ENCODE results near the gene GRIN3B. TPM values are rescaled to one million over a fixed set of nuclear protein-coding genes. Genes with fewer than 3 reads are reported as not detected.

The GRIN3B gene
- total and polyA plus RNA-seq, 9 of the 15 experiments (the other 6 are each of a cell fraction or from before 2014, with no cell fraction given) = 0.06 to 0.95 (median 0.19) TPM; not detected in 6

GRCh38 chr19:984165-984967 lies 15.9 kb upstream of the GRIN3B start, which contains the start of gene WDR18 (continued):
- TF ChIP-seq SRSF9 (IDR thresholded peaks at IDR 0.05; ENCODE audit: borderline replicate concordance, low read depth, low read length) = no peak
- TF ChIP-seq ZNF551 (CRISPR knock-in tag; IDR thresholded peaks at IDR 0.05) = no peak
- TF ChIP-seq MTF1 (CRISPR knock-in tag; IDR thresholded peaks at IDR 0.05; ENCODE audit: borderline replicate concordance) = no peak
- TF ChIP-seq LCOR (CRISPR knock-in tag; IDR thresholded peaks at IDR 0.05) = peak; percentile 90
- no peak for TF ChIP-seq PYGO2 (tag; IDR thresholded peaks at IDR 0.05)
- TF ChIP-seq MTA1 (IDR thresholded peaks at IDR 0.05; ENCODE audit: borderline replicate concordance) = peak; percentile 97
- no peak for TF ChIP-seq MCM5 (IDR thresholded peaks at IDR 0.05; ENCODE audit: low read depth)
- TF ChIP-seq HLTF (IDR thresholded peaks at IDR 0.05) = 0 out of 2 replicates have a peak, but pooled peaks have one; percentile 28
- no peak for TF ChIP-seq ZKSCAN8 (CRISPR knock-in tag; IDR thresholded peaks at IDR 0.05)
- no peak for TF ChIP-seq IRF2 (CRISPR knock-in tag; IDR thresholded peaks at IDR 0.05)
- no peak for TF ChIP-seq SFPQ (IDR thresholded peaks at IDR 0.05; ENCODE audit: low read depth, low read length)
- no peak for TF ChIP-seq BRCA1 (IDR thresholded peaks at IDR 0.05)
- no peak for TF ChIP-seq BRCA1 (CRISPR knock-in tag; IDR thresholded peaks at IDR 0.05)
- no peak for TF ChIP-seq ESRRB (CRISPR knock-in tag; IDR thresholded peaks at IDR 0.05; ENCODE audit: borderline replicate concordance)
- TF ChIP-seq ZNF398 (CRISPR knock-in tag; IDR thresholded peaks at IDR 0.05) = no peak
- TF ChIP-seq CHD2 (IDR thresholded peaks at IDR 0.05; ENCODE audit: low read depth, low read length) = no peak; the same call in 1 of the 2 replicates
- no peak for TF ChIP-seq RBM25 (IDR thresholded peaks at IDR 0.05; ENCODE audit: low read depth, low read length, severe bottlenecking)
- TF ChIP-seq SUPT5H (IDR thresholded peaks at IDR 0.05) = peak; percentile 76
- TF ChIP-seq STAT5B (CRISPR knock-in tag; IDR thresholded peaks at IDR 0.05) = no peak
- no peak for TF ChIP-seq GTF2F1 (IDR thresholded peaks at IDR 0.05; ENCODE audit: low read depth, low read length)
- TF ChIP-seq EWSR1 (IDR thresholded peaks at IDR 0.05; ENCODE audit: borderline replicate concordance, low read depth, partially characterized antibody) = no peak
- TF ChIP-seq ZNF830 (CRISPR knock-in tag; IDR thresholded peaks at IDR 0.05) = no peak
- TF ChIP-seq KAT8 (IDR thresholded peaks at IDR 0.05; ENCODE audit: low read depth) = no peak
- TF ChIP-seq POLR2G (IDR thresholded peaks at IDR 0.05; ENCODE audit: low read depth, low read length) = peak; percentile 94
- no peak for TF ChIP-seq ZNF778 (CRISPR knock-in tag; IDR thresholded peaks at IDR 0.05)
- TF ChIP-seq SRSF7 (optimal IDR thresholded peaks at IDR 0.05; ENCODE audit: low read depth, low read length) = no peak
- no peak for TF ChIP-seq NFIC (IDR thresholded peaks at IDR 0.05)

All from K562 (cell line).